Measurements from ENCODE around the gene PPP1R37. TPM values are rescaled to one million over a fixed set of nuclear protein-coding genes. Genes with fewer than 3 reads are reported as not detected.

The PPP1R37 gene
- polyA plus RNA-seq, 3 donors, result 23.3 to 39.5 (median 32.4) TPM

- DNase-seq (ENCODE audit: extremely low read depth in 1 of 11, low read depth in 9 of 11, low spot score in 4 of 11), result no peak
These were observed 25.9 kb upstream of the PPP1R37 start for GRCh38 chr19:45066921-45067661.

GRCh38 chr19:45068041-45068440 is 24.9 kb upstream of the PPP1R37 start:
- DNase-seq (ENCODE audit: extremely low read depth in 1 of 11, low read depth in 9 of 11, low spot score in 4 of 11), result no peak

GRCh38 chr19:45069056-45069455 is 23.9 kb upstream of the PPP1R37 start:
- DNase-seq (ENCODE audit: extremely low read depth in 1 of 11, low read depth in 9 of 11, low spot score in 4 of 11), result no peak

- DNase-seq (ENCODE audit: extremely low read depth in 1 of 11, low read depth in 9 of 11, low spot score in 4 of 11), result no peak
These were observed 22.8 kb upstream of the PPP1R37 start for GRCh38 chr19:45070214-45070613.

GRCh38 chr19:45070861-45071544 is 22.0 kb upstream of the PPP1R37 start:
- no peak for DNase-seq (ENCODE audit: extremely low read depth in 1 of 11, low read depth in 9 of 11, low spot score in 4 of 11)

- no peak for DNase-seq (ENCODE audit: extremely low read depth in 1 of 11, low read depth in 9 of 11, low spot score in 4 of 11)
These were observed 21.4 kb upstream of the PPP1R37 start for GRCh38 chr19:45071545-45071938.

- DNase-seq (ENCODE audit: extremely low read depth in 1 of 11, low read depth in 9 of 11, low spot score in 4 of 11), result no peak
These were observed 20.8 kb upstream of the PPP1R37 start for GRCh38 chr19:45071969-45072790.

GRCh38 chr19:45074744-45075300 is 18.2 kb upstream of the PPP1R37 start:
- no peak for DNase-seq (ENCODE audit: extremely low read depth in 1 of 11, low read depth in 9 of 11, low spot score in 4 of 11)

- DNase-seq (ENCODE audit: extremely low read depth in 1 of 11, low read depth in 9 of 11, low spot score in 4 of 11), result no peak
These were observed 17.5 kb upstream of the PPP1R37 start for GRCh38 chr19:45075301-45076028.

- peak in 1 of 11 donors; percentile 38 for DNase-seq (ENCODE audit: extremely low read depth in 1 of 11, low read depth in 9 of 11, low spot score in 4 of 11)
These were observed 16.7 kb upstream of the PPP1R37 start, which contains the start of gene ZNF296 for GRCh38 chr19:45076029-45076850. Gene ZNF296 (minus strand): TSS chr19:45076478. CDS start chr19:45076373, 105 bp downstream.

GRCh38 chr19:45076851-45077730 is 15.9 kb upstream of the PPP1R37 start:
- DNase-seq (ENCODE audit: extremely low read depth in 1 of 11, low read depth in 9 of 11, low spot score in 4 of 11), result no peak

- no peak for DNase-seq (ENCODE audit: extremely low read depth in 1 of 11, low read depth in 9 of 11, low spot score in 4 of 11)
These were observed 14.5 kb upstream of the PPP1R37 start for GRCh38 chr19:45078390-45079062.

- peak in 3 of 11 donors; percentile 55 to 73 (median 62) for DNase-seq (ENCODE audit: extremely low read depth in 1 of 11, low read depth in 9 of 11, low spot score in 4 of 11)
These were observed 13.7 kb upstream of the PPP1R37 start, which contains the start of gene GEMIN7 for GRCh38 chr19:45079063-45079910. Gene GEMIN7 (plus strand): TSS chr19:45079260. CDS start chr19:45090115, 10,855 bp downstream.

- DNase-seq (ENCODE audit: extremely low read depth in 1 of 11, low read depth in 9 of 11, low spot score in 4 of 11), result no peak
These were observed 13.0 kb upstream of the PPP1R37 start for GRCh38 chr19:45079911-45080370.

GRCh38 chr19:45082170-45082569 is 10.8 kb upstream of the PPP1R37 start:
- DNase-seq (ENCODE audit: extremely low read depth in 1 of 11, low read depth in 9 of 11, low spot score in 4 of 11), result no peak
